Umbilical cord (tissue), 2 donors: Measurements from ENCODE around the gene MAP3K20. TPM values are rescaled to one million over a fixed set of nuclear protein-coding genes. Genes with fewer than 3 reads are reported as not detected.
"Not testable (repeated sequence)": the region's sequence is repeated elsewhere in the genome, so short reads cannot be mapped to it uniquely, and the experiment has no call there.

Source experiments
- DNase-seq: peaks from one replicate; pipeline ENCODE4 v3.0.0-alpha.2; 2015; ENCODE audit warnings: low spot score
- total RNA-seq: library from RNA; depleted of rRNA; stranded (reverse); fragments of >200 nt; gene quantifications from one replicate; pipeline ENCODE4 v1.2.3, GENCODE V29; 2014; ENCODE audit warnings: low replicate concordance; ENCODE audit not compliant: insufficient read depth

MAP3K20 gene
- total RNA-seq, 1 donor from 2014 or later, result 72.0 TPM

DNA sequence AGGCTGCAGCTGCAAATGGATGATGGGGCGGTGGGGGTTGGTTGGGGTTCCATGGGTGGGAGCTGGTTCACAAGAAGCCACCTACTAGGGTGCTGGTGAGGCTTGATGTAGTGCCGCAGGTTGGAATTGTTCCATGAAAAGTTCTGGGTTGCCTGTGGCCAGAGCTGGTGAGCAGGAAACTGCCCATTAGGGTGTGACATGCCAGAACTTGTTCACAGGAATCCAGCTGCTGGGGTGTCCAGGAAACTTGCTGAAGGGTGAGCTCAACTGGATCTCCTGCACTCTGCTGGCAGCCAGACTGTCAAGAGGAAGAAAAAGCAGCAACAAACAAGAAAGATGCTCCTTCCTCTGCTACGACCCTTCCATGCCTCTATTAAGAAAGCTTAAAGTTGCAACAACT, 48.8 kb downstream of the MAP3K20 start:
- DNase-seq, result no peak

DNA sequence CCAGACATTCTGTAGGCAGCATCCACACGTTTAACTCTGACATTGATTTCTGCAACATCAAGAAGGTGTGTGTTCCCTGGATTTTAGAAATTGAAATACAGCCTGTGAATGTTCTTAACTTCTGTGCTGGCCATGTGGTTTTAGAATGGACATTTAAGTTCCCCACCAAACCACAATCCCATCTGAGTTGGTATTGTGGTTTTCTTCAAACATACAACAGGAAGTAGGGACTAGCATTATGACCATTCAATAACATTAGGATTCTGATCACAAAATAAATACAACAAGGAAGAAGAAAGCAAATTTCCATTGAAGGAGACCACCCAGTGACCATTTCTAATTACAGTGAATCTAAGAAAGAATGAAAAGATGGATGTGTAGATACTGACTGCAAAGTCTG, 51.2 kb downstream of the MAP3K20 start:
- DNase-seq, result no peak

- not testable (repeated sequence) for DNase-seq
These were observed 52.5 kb downstream of the MAP3K20 start for GRCh38 chr2:173128132-173128531.

DNA sequence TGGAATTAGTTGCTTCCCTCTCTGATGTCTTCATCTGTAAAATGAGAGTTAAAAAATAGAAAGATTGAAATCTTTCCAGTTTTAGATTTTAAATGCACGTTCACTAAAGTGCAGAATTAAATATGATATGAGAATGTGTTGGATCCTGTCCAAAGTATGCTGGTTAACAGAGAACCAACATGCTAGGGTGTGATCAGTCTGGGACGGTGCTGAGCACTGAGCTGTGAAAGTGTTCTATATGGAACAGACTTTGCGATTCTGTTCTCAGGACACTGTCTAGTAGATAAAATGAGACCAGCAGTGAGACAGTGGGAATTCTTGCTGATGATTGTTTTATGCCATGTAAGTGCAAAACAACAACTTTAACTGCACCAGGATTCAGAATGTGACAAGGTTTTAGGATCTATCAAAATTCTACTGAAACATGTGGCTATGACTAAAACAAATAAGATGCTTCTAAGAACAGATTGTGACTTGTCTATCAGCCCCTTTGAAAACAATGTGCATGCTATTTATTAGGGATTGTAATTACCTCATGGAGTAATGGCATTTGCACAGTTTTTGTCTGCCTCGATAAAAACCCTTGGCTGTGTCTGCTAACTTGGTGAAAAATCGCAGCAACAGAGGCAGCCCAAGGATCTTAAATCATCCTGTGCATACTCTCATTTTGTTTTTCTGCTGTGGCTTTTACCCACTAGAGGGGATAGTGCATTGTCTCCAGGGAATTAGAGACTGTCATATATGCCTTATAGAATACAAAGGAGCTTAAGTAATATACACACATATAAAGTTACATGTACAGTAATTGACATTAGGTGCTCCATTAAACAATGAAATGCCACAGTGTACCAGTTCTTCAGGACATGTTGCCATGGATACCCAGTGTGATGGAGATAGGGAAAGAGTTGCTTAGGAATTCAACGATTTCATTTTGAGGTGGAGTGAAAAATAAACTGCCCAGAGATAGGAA, 55.1 kb downstream of the MAP3K20 start:
- peak; percentile 29 for DNase-seq

- no peak for DNase-seq
These were observed 56.9 kb downstream of the MAP3K20 start for GRCh38 chr2:173132531-173132930.

- DNase-seq, result no peak
These were observed 59.1 kb downstream of the MAP3K20 start for GRCh38 chr2:173134703-173135102.

DNA sequence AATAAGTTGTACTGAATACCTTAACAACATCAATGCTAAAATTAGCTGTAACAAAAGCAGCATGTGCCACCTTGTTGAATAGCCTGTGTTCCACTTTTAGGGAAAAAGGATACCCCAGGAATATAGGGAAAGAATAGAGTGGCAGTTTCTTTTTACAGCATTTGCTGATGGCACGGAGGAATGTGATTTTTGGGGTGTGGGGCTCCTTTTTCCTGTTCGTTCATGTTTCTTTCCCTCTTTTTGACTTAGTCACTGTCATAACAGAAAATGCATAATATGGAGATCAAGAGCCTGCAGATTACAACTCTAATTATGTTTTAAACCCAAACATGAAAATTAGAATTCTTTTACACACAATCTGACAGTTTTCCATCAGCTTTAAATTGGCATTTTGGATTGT, 60.4 kb downstream of the MAP3K20 start:
- no peak for DNase-seq

DNA sequence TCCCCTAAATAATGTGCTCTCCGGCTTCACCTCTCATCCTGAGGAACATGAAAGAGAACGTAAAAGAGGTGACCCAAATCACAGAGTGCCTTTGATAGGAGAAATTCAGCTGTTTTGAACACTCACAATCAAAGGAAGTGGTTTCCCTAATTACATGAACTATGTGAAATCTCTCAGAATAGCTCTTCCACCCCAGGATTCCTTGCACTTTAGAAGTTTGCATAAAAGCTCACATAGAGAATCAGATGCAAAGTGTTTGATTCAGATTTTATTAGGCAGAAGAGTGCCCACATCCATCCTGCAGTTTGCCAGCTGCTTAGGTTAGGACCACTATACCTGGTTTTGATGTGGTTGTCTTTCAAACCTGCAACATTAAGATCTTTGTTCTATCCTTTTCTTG, 61.0 kb downstream of the MAP3K20 start:
- no peak for DNase-seq

DNA sequence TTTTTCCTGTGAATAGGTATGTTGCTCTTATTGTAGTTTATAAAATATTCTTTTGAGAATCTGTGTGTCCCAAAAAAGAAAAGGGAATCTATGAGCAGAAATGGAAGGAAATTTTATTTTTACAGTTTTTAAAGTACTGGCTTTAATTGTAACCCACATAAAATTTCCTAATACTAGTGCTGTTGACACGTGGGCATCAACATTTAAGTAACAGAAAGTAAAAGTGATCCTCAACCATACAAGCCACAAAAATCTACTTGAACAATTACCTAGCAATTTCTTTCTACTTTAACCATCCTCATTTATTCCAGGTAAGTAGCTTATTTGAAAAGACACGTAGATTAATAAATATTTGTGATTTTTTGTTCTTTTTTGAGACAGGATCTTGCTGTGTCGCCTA, 62.0 kb downstream of the MAP3K20 start:
- DNase-seq, result no peak

GRCh38 chr2:173138962-173139361, 63.3 kb downstream of the MAP3K20 start:
- peak; percentile 13 for DNase-seq

- no peak for DNase-seq
These were observed 66.0 kb downstream of the MAP3K20 start for GRCh38 chr2:173141666-173142065.

DNA sequence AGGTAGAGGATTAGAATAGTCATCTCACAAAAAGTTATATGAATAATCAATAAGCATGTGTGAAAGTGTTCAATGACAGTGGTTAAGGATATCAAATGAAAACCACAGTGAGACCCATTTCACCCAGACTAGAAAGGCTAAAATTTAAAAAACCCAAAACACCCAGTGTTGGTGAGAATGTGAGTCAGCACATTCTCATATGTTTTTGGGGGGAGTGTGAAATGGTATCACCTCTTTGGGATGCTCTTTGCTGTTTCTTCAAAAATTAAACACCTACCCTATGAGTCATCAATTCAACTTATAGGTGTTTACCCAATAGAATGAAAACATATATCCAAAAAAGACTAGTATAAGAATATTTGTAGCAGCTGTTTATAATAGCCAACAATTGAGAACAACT, 69.8 kb downstream of the MAP3K20 start:
- DNase-seq, result no peak

- no peak for DNase-seq
These were observed 70.9 kb downstream of the MAP3K20 start for GRCh38 chr2:173146590-173146989.

- no peak for DNase-seq
These were observed 72.9 kb downstream of the MAP3K20 start for GRCh38 chr2:173148520-173148919.

DNA sequence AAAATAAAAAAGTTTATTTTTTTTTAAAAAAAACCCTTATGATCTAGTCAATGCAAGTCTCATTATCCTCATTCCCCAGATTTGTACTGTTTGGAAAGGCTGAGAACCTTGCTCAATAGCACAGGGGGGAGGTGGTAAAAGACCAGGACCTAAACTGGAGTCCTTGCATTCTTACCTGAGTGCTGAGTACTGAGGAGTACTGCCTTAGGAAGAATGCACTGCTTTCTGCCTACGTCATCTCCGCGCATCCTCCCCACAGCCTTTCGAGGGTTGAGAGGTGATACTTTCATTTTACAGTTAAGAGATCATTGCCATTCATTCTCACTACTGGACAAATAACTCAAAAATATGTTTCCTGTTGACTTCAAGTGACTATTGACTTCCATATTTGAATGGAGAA, 73.8 kb downstream of the MAP3K20 start:
- no peak for DNase-seq

DNA sequence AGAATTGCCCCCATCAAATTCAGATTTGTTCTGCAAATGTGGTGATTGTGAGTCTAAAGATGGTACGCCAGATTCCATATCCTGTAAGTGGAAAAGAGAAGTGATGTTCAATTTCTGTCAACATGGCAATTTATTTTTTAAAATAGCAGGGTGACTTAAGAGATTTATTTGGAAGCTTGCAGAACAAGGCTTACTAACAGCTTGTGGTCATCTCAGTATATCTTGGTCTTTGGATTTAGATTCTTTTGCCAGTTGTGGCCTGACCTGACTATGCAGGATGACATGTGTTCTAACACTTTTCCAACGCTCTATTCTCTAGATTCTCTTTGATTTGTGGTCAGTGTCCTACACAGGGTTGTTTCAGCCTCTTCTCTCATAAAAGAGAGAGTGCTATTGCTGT, 74.4 kb downstream of the MAP3K20 start:
- DNase-seq, result no peak

DNA sequence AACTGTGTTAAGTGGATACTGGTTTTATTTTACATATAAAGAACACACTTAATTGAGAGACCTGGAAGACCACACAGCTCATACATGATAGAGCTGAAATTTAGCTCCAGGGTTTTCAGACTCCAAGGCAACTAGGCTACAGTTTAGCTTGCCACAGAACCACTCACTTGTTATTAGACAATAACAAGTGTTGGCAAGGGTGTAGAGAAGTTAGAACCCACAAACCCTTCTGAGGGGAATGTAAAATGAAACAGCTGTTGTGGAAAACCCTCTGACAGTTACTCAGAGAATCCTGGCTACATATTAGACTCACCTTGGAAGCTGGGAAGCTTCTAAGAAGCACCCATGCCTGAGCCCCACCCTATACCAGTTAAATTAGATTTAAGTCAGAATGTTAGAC, 75.3 kb downstream of the MAP3K20 start:
- DNase-seq, result no peak

DNA sequence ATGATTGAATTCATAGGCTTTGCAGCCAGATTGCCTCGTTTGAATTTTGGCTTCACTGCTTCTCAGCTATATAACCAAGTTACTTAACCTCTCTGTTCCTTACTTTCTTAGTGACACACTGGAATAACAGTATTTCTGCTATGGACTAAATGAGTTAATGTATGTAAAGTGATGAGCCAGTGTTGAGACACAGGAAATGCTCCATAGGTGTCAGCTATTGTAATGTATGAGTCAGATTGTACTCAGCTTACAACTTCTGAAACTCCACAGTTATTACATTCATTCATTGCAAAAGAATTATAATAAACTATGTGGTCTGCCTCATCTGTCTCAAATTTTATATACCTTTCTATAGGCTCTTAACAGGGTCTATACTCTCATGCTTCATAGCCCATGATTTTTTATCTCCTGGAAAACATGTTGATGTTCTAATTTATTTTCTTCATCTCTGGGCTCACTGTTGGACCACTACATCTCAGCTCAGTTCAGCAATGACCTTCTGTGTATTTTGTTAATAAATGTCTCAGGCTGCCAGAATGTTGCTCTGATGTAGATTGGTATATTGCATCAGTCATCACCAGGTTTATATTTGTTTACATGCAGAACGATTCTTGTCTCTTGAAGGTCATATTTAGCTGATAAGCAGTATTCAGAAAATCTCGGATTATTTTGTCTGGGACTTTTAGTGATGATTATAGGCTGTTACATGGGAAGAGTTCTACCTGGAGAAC, 76.2 kb downstream of the MAP3K20 start:
- DNase-seq, result no peak

- no peak for DNase-seq
These were observed 77.7 kb downstream of the MAP3K20 start for GRCh38 chr2:173153301-173153885.

DNA sequence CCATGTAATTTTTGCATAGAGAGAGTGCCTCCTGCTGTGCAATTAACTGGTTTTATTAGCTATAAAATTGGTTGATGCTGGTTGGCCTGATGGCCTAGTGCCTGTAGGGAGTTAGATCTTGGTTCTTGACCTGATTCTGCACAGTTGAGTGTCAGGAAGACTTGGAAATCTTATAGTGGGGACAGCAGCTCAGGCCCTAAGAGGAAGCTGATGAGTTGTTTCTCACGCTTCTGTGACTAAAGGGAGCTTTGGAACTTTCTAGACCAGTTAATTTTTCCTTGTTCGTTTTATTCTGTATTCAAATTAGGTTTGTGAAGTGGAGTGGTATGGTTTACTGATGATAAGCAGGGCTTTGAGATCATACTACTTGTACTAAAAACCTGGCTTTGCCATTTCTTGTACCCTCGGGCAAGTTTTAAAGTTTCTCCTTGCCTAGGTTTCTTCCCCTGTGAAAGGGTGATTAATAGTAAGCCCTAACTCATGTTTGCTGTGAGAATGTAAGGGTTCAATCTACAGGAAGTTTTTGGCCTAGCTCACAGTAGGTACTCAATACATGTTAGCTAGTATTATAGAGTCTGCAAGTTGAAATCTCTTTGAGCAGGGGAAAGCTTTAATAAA, 82.1 kb downstream of the MAP3K20 start:
- DNase-seq, result no peak

- DNase-seq, result peak; percentile 84
These were observed 84.3 kb downstream of the MAP3K20 start for GRCh38 chr2:173159791-173160463.
